PC-3 (cell line): ENCODE measurements around the gene CNTNAP5.

ENCODE experiments used
- CTCF ChIP-seq: fragments of 300-600 bp; sonication (generic); conservative IDR thresholded peaks from 2 replicates; pipeline ENCODE4 v1.5.1; 2017; ENCODE audit warnings: antibody characterized with exemption, low read depth, mild to moderate bottlenecking, low read length
- EZH2 ChIP-seq: fragments of 300-600 bp; sonication (generic); IDR thresholded peaks from one replicate; pipeline ENCODE4 v1.6.1; 2017; ENCODE audit warnings: antibody characterized with exemption, mild to moderate bottlenecking, low read length; ENCODE audit not compliant: unreplicated experiment
- EZH2phosphoT487 ChIP-seq: fragments of 300-600 bp; sonication (generic); IDR thresholded peaks from 2 replicates; pipeline ENCODE4 v1.6.1; 2018; ENCODE audit warnings: mild to moderate bottlenecking, antibody characterized with exemption, low read length, borderline replicate concordance

GRCh38 chr2:124832521-124832920 lies 807.4 kb downstream of the CNTNAP5 start:
- TF ChIP-seq CTCF (no peak), EZH2 (no peak), EZH2phosphoT487 (no peak)
